ENCODE data around the gene AFMID.

AFMID gene

DNA sequence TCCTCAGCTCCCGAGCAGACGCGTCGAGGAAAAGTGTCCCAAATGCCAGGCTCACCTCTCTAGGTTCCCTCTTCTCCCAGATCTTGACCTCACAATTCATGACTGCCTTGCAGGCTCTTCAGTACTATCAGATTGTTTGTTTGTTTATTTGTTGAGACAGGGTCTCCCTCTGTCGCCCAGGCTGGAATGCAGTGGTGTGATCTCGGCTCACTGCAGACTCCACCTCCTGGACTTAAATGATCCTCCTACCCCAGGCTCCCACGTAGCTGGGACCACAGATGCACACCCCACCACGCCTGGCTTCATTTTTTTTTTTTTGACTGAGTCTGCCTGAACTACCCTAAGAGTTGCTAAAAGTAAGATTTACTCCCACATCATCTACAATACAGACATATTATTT is 60.1 kb downstream of the AFMID start:
- no peaks in the 10 kb centered on the region for H3K9me2 ChIP-seq (replicated peaks; ENCODE audit: insufficient read depth, low read length)
- no peaks in the 10 kb centered on the region for H4K20me1 ChIP-seq (ENCODE audit: insufficient read depth, low read length)
- H3K4me3 ChIP-seq (ENCODE audit: low read length), result no peak overlapping the region
- TF ChIP-seq EZH2 (optimal IDR thresholded peaks at IDR 0.05; ENCODE audit: low read depth, low read length) (no peak), EZH2phosphoT487 (IDR thresholded peaks at IDR 0.05; ENCODE audit: low read length) (no peak)
- TF ChIP-seq, protein P1, sequence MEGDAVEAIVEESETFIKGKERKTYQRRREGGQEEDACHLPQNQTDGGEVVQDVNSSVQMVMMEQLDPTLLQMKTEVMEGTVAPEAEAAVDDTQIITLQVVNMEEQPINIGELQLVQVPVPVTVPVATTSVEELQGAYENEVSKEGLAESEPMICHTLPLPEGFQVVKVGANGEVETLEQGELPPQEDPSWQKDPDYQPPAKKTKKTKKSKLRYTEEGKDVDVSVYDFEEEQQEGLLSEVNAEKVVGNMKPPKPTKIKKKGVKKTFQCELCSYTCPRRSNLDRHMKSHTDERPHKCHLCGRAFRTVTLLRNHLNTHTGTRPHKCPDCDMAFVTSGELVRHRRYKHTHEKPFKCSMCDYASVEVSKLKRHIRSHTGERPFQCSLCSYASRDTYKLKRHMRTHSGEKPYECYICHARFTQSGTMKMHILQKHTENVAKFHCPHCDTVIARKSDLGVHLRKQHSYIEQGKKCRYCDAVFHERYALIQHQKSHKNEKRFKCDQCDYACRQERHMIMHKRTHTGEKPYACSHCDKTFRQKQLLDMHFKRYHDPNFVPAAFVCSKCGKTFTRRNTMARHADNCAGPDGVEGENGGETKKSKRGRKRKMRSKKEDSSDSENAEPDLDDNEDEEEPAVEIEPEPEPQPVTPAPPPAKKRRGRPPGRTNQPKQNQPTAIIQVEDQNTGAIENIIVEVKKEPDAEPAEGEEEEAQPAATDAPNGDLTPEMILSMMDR (IDR thresholded peaks at IDR 0.05; ENCODE audit: low read length), result no peak
- no peak overlapping the region for H3K27ac ChIP-seq (ENCODE audit: low read length)
- H3K79me2 ChIP-seq (ENCODE audit: low read length), result no peaks in the 10 kb centered on the region
- no peak for DNase-seq
- peaks cover 24% of the 10 kb centered on the region for H3K4me1 ChIP-seq (ENCODE audit: low read length)
- H3F3A ChIP-seq (ENCODE audit: insufficient read depth, low read length), result peaks cover 14% of the 10 kb centered on the region
- no peaks in the 10 kb centered on the region for H3K9me3 ChIP-seq (replicated peaks; ENCODE audit: insufficient read depth, low read length)
- no peaks in the 10 kb centered on the region for H3K27me3 ChIP-seq (replicated peaks; ENCODE audit: insufficient read depth, low read length)
- H3K36me3 ChIP-seq (replicated peaks; ENCODE audit: insufficient read depth, low read length), result no peaks in the 10 kb centered on the region
- no peak overlapping the region for H2AFZ ChIP-seq (ENCODE audit: low read length)
- H3K4me2 ChIP-seq (ENCODE audit: low read depth, low read length), result no peak overlapping the region
- H3K9ac ChIP-seq (ENCODE audit: low read length), result no peak overlapping the region

DNA sequence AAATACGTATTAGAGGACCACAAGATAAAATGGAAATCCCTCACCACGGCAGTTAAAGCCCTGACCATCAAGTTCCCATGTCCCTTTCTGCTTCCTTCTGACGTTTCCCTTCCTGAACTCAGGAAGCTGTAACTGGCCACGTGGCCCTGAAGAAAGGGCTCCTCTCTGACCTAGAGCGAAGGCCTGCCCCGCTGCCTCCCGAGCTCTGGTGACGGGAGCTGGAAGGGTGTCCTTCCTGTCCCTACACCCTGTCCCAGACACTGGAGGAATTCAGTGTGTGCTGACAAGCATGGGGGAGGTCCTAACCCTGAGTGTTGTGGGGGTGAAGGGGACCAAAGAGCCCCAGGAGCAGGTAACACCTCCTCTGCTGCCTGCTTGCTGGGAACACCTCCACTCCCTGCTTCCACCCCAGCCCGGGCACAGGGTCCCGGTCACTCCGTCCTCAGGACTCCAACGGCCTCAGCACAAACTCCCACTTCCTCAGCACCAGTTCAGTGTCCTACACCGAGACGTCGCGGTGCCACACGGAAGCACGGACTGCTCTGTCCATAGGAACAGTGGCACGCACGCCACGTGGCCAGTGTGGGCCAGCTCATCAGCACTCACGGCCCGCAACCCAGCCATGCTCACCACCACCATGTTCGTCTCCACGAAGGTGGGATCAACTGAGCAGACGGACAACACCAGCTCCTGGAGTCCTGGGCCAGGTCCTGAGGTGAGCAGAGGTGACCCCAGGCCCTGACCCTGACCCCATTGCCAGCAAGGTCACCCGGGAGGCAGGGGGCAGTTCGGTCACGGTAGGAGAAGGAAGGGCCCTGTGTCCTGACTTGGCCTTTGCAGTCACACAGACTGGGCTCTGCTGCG is 61.1 kb downstream of the AFMID start:
- Histone ChIP-seq H3K4me3 (ENCODE audit: low read length) (no peak overlapping the region), H2AFZ (ENCODE audit: low read length) (no peak overlapping the region), H3K27me3 (replicated peaks; ENCODE audit: insufficient read depth, low read length) (no peaks in the 10 kb centered on the region), H3K36me3 (replicated peaks; ENCODE audit: insufficient read depth, low read length) (no peaks in the 10 kb centered on the region), H3K4me1 (ENCODE audit: low read length) (peaks cover 31% of the 10 kb centered on the region), H3K9ac (ENCODE audit: low read length) (no peak overlapping the region), H3K4me2 (ENCODE audit: low read depth, low read length) (no peak overlapping the region), H3K27ac (ENCODE audit: low read length) (no peak overlapping the region), H3K9me2 (replicated peaks; ENCODE audit: insufficient read depth, low read length) (no peaks in the 10 kb centered on the region), H4K20me1 (ENCODE audit: insufficient read depth, low read length) (no peaks in the 10 kb centered on the region), H3K79me2 (ENCODE audit: low read length) (no peaks in the 10 kb centered on the region), H3K9me3 (replicated peaks; ENCODE audit: insufficient read depth, low read length) (no peaks in the 10 kb centered on the region), H3F3A (ENCODE audit: insufficient read depth, low read length) (peaks cover 24% of the 10 kb centered on the region)
- DNase-seq, result no peak
- TF ChIP-seq, protein P1 (IDR thresholded peaks at IDR 0.05; ENCODE audit: low read length), result no peak
- no peak for TF ChIP-seq EZH2 (optimal IDR thresholded peaks at IDR 0.05; ENCODE audit: low read depth, low read length)
- no peak for TF ChIP-seq EZH2phosphoT487 (IDR thresholded peaks at IDR 0.05; ENCODE audit: low read length)

GRCh38 chr17:78249074-78249817 is 62.1 kb downstream of the AFMID start:
- Histone ChIP-seq H3F3A (ENCODE audit: insufficient read depth, low read length) (peaks cover 29% of the 10 kb centered on the region), H3K9me3 (replicated peaks; ENCODE audit: insufficient read depth, low read length) (no peaks in the 10 kb centered on the region), H3K36me3 (replicated peaks; ENCODE audit: insufficient read depth, low read length) (no peaks in the 10 kb centered on the region), H3K4me3 (ENCODE audit: low read length) (no peak overlapping the region), H2AFZ (ENCODE audit: low read length) (no peak overlapping the region), H3K9ac (ENCODE audit: low read length) (no peak overlapping the region), H3K27ac (ENCODE audit: low read length) (no peak overlapping the region), H3K9me2 (replicated peaks; ENCODE audit: insufficient read depth, low read length) (no peaks in the 10 kb centered on the region), H4K20me1 (ENCODE audit: insufficient read depth, low read length) (no peaks in the 10 kb centered on the region), H3K4me2 (ENCODE audit: low read depth, low read length) (no peak overlapping the region), H3K4me1 (ENCODE audit: low read length) (peaks cover 29% of the 10 kb centered on the region), H3K79me2 (ENCODE audit: low read length) (no peaks in the 10 kb centered on the region), H3K27me3 (replicated peaks; ENCODE audit: insufficient read depth, low read length) (no peaks in the 10 kb centered on the region)
- TF ChIP-seq EZH2 (optimal IDR thresholded peaks at IDR 0.05; ENCODE audit: low read depth, low read length), result no peak
- TF ChIP-seq, protein P1 (IDR thresholded peaks at IDR 0.05; ENCODE audit: low read length), result no peak
- TF ChIP-seq EZH2phosphoT487 (IDR thresholded peaks at IDR 0.05; ENCODE audit: low read length), result no peak
- no peak for DNase-seq
